ENCODE measurements around the gene ACAT1.

DNA sequence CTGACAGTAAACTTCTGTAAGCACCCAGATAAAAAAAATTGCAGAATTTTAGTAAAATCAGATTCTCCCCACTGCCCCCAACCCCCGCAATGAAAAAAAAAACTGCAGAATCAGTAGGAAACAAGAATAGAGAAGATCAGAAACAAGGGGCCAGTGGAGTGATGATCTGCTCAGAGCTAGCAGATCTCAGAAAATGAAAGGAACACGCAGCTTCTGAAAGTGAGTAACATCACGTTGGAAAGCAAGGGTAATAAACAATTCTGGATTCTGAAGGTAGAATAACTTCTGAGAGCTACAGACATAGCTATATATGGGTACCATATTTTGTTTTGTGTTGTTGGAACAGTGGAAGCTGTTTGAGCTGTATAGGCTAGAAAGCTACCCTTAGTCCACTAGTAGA is 23.2 kb downstream of the ACAT1 start:
- TF ChIP-seq CTCF (IDR thresholded peaks at IDR 0.05) (no peak), POLR2A (IDR thresholded peaks at IDR 0.05) (no peak)
